ENCODE data around the gene HRCT1. TPM values are rescaled to one million over a fixed set of nuclear protein-coding genes. Genes with fewer than 3 reads are reported as not detected.
"Not testable (repeated sequence)": the region's sequence is repeated elsewhere in the genome, so short reads cannot be mapped to it uniquely, and the experiment has no call there.

HRCT1 gene
- total RNA-seq, 4 donors from 2014 or later, result 0.59 to 10.1 (median 1.4) TPM; not detected in 1

DNA sequence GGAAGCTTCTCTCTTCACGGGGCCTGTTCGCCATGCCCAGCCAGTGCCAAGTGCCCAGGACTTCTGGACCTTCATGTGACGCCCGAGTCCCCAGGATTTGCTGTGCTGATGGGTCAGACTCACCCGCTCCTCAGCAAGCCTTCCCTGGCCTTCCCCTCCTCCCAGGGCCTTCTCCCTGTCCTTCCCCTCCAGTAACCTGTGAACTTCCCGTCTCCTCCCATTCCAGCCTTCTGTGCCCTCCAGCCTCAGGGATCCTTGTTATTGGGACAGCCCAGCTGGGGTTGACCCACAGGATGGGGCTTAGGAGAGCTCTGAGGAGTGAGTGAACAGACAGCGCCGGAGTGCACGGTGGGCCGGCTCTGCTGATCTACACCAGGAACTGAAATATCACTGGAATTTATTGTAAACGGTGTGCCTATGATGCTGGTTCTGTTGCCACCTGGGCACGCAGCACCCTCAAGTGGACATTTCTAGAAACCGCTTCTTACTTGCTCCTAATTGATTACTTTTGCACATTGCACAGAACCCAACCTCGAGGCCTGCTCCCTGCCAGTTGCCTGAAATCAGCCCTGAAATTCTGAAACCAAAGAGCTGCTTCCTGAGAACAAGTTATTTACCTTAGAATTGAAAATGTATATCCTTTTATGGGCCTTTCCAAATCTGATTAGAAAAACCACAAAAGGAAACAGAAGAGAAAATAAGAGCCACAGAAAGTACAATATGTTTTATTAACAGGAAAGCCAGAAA is 4.8 kb downstream of the HRCT1 start:
- no peak for DNase-seq
- intact Hi-C loops (cut with DNase I; ENCODE audit: low total_unique reads), result no loop called here
- H3K27me3 ChIP-seq, result no peaks in the 10 kb centered on the region
- peak overlapping the region; percentile 94 to 95 for H3K27ac ChIP-seq
- H3K9me3 ChIP-seq, result no peaks in the 10 kb centered on the region
- TF ChIP-seq POLR2A (IDR thresholded peaks at IDR 0.05), result no peak
- TF ChIP-seq, protein P1, sequence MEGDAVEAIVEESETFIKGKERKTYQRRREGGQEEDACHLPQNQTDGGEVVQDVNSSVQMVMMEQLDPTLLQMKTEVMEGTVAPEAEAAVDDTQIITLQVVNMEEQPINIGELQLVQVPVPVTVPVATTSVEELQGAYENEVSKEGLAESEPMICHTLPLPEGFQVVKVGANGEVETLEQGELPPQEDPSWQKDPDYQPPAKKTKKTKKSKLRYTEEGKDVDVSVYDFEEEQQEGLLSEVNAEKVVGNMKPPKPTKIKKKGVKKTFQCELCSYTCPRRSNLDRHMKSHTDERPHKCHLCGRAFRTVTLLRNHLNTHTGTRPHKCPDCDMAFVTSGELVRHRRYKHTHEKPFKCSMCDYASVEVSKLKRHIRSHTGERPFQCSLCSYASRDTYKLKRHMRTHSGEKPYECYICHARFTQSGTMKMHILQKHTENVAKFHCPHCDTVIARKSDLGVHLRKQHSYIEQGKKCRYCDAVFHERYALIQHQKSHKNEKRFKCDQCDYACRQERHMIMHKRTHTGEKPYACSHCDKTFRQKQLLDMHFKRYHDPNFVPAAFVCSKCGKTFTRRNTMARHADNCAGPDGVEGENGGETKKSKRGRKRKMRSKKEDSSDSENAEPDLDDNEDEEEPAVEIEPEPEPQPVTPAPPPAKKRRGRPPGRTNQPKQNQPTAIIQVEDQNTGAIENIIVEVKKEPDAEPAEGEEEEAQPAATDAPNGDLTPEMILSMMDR (IDR thresholded peaks at IDR 0.05), result peak in 3 of 4 experiments; percentile 17 to 28 (median 25)
- no peaks in the 10 kb centered on the region for H3K36me3 ChIP-seq
- H3K4me3 ChIP-seq, result no peak overlapping the region
- peaks cover 22 to 39% of the 10 kb centered on the region in 2 donors for H3K4me1 ChIP-seq

GRCh38 chr9:35911690-35912089 is 5.7 kb downstream of the HRCT1 start:
- Histone ChIP-seq H3K36me3 (no peaks in the 10 kb centered on the region), H3K4me3 (no peak overlapping the region), H3K9me3 (no peaks in the 10 kb centered on the region), H3K27me3 (no peaks in the 10 kb centered on the region), H3K27ac (peak overlapping the region; percentile 94 to 95), H3K4me1 (peaks cover 13 to 30% of the 10 kb centered on the region in 2 donors)
- no peak for DNase-seq
- intact Hi-C loops (cut with DNase I; ENCODE audit: low total_unique reads), result no loop called here
- no peak for TF ChIP-seq POLR2A (IDR thresholded peaks at IDR 0.05)
- TF ChIP-seq, protein P1 (IDR thresholded peaks at IDR 0.05), result no peak

DNA sequence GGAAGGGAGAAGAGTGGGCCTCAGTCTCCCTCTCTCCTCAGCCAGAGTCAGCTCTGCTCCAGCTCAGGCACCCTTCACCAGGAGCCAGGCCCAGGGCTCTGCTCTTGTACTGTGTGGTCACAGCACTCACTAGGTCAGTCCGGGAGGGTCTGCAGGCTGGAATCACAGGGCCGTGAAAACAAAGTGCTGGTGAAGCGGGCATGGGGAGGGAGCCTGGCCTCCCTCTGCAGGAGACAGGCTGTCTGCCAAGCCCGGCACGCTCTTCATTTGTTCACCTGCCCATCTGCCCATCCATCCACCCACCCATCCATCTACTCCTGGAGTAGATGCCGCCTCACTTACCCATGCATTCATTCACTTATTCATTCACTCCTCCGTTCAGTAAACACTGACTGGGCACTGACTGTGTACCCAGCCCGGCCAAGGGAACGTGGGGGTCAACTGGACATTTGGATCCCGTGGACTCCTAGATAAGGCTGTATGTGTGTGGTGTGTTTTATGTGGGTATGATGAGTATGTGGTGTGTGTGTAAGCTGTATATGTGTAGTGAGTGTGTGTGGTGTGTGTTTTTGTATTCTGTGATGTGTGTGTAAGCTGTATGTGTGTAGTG is 6.9 kb downstream of the HRCT1 start:
- no peaks in the 10 kb centered on the region for H3K9me3 ChIP-seq
- H3K36me3 ChIP-seq, result no peaks in the 10 kb centered on the region
- no peak overlapping the region for H3K27ac ChIP-seq
- DNase-seq, result no peak
- intact Hi-C loops (cut with DNase I; ENCODE audit: low total_unique reads), result no loop called here
- no peak for TF ChIP-seq POLR2A (IDR thresholded peaks at IDR 0.05)
- TF ChIP-seq, protein P1 (IDR thresholded peaks at IDR 0.05), result no peak
- H3K4me3 ChIP-seq, result no peak overlapping the region
- H3K4me1 ChIP-seq, result peaks cover 12 to 24% of the 10 kb centered on the region in 2 donors
- no peaks in the 10 kb centered on the region for H3K27me3 ChIP-seq

DNA sequence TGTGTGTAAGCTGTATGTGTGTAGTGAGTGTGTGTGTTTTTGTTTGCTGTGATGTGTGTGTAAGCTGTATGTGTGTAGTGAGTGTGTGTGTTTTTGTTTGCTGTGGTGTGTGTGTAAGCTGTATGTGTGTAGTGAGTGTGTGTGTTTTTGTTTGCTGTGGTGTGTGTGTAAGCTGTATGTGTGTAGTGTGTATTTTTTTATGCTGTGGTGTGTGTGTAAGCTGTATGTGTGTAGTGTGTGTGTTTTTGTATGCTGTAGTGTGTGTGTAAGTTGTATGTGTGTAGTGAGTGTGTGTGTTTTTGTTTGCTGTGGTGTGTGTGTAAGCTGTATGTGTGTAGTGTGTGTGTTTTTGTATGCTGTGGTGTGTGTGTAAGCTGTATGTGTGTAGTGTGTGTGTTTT is 7.4 kb downstream of the HRCT1 start:
- H3K27me3 ChIP-seq; intact Hi-C loops (cut with DNase I; ENCODE audit: low total_unique reads): not testable (repeated sequence)
- H3K4me1 ChIP-seq, result peaks cover 10 to 24% of the 10 kb centered on the region in 2 donors

DNA sequence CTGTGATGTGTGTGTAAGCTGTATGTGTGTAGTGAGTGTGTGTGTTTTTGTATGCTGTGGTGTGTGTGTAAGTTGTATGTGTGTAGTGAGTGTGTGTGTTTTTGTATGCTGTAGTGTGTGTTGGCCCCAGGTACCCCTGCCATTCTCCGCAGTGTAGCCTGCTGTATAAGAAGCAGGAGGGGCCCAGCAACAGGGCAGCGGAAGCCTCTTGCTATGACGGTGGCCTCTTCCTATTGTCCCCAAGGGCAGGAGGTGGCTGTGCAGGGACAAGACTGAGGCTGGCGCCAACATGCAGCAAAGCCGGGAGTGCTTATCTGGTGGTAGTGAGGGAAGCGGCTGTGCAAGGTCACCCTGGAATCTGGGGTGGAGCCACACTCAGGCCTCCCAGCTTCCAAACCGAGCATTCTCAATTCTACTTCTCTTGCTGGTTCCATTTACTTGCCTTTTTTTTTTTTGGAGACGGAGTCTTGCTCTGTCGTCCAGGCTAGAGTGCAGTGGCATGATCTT is 8.4 kb downstream of the HRCT1 start:
- Histone ChIP-seq H3K36me3 (no peaks in the 10 kb centered on the region), H3K27ac (peak overlapping the region in 1 of 2 donors; percentile 51), H3K27me3 (no peaks in the 10 kb centered on the region), H3K4me3 (no peak overlapping the region), H3K9me3 (no peaks in the 10 kb centered on the region), H3K4me1 (peaks cover 4 to 15% of the 10 kb centered on the region in 2 donors)
- TF ChIP-seq, protein P1 (IDR thresholded peaks at IDR 0.05), result no peak
- TF ChIP-seq POLR2A (IDR thresholded peaks at IDR 0.05), result no peak
- DNase-seq, result peak in 1 of 2 donors; percentile 50
- intact Hi-C loops (cut with DNase I; ENCODE audit: low total_unique reads), result no loop called here

More for the DNA sequence above, 7.4 kb downstream of the HRCT1 start:
- not testable (repeated sequence) for H3K9me3 ChIP-seq, H3K4me3 ChIP-seq, DNase-seq, H3K36me3 ChIP-seq, H3K27ac ChIP-seq

Measured in uterus (tissue), 4 donors.